ENCODE results near the gene HIVEP1. TPM values are rescaled to one million over a fixed set of nuclear protein-coding genes. Genes with fewer than 3 reads are reported as not detected.
"Not testable (repeated sequence)": the region's sequence is repeated elsewhere in the genome, so short reads cannot be mapped to it uniquely, and the experiment has no call there.

Gene HIVEP1
- total RNA-seq, 1 experiment from 2014 or later: 7.0 TPM

DNA sequence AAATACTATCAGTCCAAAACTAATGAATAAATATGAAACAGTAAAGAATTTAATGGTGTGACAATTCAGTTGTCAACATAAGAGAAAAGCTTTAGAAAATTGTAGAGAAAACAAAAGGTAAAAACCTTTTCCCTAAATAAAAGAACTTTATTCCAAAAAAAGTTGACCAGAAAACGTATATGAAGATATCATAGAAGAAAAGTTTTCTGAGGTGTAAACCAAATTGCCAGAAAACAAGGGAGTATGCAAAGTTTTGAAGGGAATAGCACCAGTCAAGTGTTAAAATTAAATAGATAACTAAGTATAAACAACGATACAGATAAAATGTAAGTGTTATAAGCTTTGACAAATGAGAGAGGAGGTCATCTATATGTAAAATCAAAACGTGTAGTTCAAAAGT, 104.9 kb downstream of the HIVEP1 start:
- DNase-seq (ENCODE audit: low spot score): no peak

DNA sequence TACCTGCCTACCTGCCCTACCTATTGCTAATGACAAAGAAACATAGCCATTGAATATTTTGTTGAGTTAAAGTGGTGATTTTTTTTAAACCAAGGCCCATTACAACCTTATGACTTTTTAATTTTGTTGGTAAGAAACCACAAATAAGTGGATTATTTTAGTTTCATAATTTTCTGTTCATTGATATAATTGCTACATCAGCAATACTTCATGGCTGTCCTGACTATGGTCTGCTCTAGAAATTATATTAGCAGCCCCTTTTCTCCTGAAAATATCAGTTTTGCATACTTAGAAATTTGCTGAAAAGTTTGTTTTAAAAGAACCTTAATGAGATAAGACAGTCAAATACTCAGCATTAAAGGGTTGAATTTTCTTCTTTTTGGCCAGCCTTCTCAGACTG, 106.5 kb downstream of the HIVEP1 start:
- DNase-seq (ENCODE audit: low spot score): no peak

DNA sequence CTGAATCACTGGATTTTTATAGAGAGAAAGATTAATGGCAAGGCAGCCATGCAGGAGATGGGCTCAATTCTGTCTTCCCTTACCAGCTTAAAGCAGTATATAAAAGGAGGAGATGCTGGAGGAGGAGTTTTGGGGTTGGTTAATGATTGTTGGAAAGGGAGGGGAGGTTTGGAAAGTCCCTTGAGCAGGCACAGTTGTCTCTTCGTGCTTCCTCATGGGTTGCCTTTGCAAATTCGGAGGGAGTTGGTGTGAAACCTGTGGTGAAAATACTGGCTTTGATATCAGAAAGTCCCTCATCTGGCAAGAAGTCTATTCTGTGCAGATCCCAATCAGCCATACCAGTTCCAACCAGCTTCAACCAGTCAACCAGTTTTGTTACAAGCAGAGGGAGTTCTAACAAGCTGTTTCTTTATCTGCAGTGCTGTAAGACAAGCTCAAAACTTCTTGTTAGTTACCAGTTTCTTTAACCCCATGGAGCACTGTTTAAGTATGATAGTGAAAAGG, 107.0 kb downstream of the HIVEP1 start:
- DNase-seq (ENCODE audit: low spot score): peak; percentile 22

DNA sequence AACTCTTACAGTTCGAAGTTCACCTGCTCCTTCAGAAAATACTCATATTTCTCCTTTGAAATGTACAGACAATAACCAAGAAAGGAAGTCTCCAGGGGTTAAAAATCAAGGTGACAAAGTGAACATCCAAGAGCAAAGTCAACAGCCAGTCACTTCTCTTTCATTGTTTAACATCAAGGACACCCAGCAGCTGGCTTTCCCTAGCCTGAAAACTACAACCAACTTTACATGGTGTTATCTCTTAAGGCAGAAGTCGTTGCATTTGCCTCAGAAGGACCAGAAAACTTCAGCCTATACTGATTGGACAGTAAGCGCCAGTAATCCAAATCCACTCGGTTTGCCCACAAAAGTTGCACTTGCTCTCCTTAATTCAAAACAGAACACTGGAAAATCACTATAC, 113.3 kb downstream of the HIVEP1 start:
- no peak for DNase-seq (ENCODE audit: low spot score)

DNA sequence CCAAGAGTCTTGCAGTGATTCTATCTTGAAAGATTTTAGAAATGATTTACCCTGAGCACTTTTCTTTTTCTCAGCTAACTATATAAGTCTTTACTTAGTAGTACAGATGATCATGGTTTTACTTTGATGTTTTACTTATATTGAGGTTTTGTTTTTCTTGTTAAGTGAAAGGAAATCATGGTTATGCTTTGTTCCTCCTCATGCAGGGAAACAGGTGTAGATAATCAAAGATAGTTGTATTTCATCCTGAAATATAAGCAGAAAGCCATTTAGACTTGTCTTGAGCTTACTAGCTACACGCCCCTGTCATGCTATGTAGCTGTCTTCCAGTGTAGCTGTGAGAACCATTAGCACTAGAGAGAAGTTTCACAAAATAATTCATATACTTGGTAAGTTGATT, 113.9 kb downstream of the HIVEP1 start:
- no peak for DNase-seq (ENCODE audit: low spot score)

DNA sequence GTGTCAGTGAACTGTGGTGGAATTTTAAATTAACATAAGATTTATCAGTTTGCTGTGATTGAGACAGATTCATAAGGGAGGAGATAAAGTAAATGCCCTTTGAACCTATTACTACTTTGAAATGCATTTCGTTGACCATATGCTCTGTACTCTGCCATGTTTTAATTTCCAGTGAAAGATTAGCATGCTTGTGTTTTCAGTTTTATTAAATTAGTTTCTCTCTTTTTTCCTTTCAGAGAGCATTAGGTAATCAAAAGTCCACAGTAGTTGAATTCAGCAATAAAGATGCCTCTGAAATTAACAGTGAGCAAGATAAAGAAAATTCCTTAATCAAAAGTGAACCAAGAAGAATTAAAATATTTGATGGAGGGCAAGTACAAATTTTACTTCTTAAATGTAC, 117.4 kb downstream of the HIVEP1 start:
- no peak for DNase-seq (ENCODE audit: low spot score)

DNA sequence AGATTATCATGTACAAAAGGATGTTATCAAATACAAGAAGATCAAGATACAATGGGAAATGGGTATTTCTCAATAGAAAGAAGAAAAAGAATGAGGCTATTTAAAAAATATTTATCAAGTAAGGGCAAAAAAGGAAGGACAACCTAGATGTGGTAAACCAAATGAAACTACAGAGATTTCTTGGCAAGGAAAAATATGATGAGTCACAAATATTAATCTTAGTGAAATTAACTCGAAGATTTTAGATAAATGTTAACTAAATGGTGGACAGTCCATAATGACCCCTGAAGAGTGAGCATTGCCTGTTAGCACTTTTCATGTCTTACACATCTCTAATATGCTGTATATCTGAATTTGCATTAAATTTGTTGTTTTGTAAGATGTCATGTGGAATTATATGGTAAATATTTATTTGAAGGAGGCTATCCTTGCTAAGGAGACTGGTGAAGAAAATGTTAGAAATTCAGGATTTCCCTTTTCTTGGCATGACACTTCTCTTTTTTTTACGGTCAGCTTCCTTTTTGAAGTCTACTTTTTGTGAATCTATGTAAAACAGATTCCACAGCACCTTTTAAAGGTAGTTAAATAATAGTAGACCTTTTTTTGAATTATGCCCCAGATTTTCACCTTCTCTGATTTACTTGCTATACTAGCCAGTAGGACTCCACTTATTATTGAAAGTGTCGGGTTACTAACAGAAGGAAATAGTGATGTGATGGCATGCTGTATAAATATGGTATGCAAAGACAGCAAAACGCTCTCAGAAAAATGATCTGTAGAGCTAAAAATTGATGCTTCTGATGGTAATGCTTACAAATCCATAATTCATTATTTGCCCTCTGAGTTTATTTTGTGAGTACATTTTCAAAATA, 120.5 kb downstream of the HIVEP1 start:
- no peak for DNase-seq (ENCODE audit: low spot score)

DNA sequence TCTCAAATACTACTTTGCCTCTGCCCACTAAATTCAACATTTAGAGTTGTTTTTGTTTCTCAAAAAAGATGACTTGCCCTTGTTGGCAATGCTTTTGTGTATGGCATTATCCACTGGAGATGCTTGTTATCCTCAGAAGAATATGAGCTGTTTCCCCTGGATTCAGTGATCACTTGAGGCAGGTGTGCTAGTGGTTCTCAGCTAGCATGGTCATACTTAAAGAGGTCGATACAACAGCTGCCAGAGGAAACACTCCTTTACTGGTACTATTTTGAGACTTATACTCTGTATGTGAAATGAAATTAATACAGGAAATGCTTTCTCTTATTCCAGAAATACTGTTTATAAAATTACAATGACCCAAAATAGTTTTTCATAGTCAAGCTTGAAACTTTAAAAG, 122.5 kb downstream of the HIVEP1 start:
- no peak for DNase-seq (ENCODE audit: low spot score)

DNA sequence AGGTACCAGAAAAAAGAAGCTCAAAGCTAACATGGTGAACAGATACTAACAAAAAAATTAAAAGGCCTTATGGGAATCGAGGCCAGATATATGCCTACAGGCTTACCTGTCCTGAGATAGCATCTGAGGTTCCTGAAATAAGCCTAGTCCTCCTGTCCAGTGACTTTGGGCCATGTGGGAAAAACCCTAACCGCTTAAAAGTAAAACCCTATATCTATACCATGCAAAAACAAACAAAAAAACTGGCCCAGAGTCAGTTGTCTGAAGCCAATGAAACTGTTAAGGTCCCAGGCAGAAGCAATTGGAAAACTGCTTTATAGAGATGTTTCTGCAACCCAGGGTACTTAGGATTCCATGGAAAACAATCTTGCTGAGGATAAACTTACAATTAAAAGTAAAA, 122.9 kb downstream of the HIVEP1 start:
- DNase-seq (ENCODE audit: low spot score): no peak

DNA sequence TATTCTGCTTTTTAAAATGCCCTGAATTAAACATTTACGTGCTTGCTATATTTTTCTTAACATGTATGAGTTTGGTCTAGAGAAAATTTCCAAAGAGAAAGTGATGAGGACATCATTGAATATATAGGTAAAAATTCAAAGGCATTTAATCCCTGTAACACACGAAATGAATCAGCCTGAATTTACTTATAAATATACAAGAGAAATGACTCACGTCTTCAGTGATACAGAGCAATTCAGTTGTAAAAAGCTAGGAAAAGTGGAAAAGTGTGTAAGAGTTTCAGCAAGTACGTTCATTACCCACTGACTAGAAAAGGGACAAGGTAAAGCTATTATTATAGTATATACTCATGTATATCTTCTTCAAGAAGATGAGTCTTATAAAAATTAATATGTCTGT, 124.8 kb downstream of the HIVEP1 start:
- DNase-seq (ENCODE audit: low spot score): no peak

DNA sequence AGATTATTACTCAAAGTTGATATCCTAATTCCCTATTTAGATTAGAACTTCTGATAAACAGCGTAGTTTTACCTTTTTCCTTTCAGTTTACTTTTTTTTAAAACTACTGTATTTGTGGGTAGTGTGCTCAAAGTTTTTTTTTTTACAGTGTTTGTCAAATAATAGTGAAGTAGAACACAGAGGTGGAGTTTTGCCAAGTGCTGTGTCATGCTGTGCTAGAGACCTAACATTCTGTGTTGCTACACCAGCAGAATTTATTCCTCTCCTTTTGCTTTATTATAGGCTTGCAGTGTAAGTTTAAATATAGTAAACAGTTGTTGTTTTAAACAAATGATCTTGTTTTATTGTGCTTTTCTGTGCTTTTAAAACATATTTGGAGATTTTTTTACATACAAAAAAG, 125.4 kb downstream of the HIVEP1 start:
- DNase-seq (ENCODE audit: low spot score): peak; percentile 45

DNA sequence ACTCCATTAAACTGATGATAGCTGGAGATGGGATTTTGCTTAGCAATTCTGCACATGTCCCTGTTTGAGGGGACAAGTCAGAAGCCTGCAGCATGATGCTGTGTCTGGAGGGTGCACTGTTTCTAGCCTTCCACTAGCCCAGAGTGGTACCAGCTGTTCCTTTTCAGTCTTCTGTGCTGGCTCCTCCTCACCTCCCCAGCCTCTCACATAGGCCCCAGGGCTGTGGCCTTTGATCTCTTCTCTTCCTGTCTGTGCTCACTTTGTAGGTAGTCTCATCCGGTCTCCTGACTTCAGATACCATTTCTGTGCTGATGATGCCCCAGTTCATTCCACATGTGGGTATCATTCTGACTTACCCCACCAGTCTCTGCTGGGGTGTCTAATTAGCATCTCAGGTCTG, 126.3 kb downstream of the HIVEP1 start:
- no peak for DNase-seq (ENCODE audit: low spot score)

DNA sequence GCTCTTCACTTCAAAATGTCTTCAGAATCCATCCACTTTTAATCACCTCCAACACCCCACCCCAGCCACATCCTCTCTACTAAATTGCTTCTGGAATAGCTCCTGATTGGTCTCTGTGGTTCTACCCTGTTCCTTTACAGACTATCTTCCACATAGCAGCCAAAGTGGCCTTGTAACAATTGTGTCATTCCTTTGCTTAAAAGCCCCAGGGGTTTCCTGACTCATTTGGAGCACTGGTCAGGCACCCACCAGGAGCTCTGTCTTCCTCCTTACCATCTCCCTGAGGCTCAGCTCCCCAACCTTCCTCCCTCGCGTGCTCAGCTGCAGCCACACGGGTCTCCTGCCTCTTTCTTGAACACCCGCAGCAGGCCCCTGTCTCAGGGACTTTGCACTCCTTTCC, 126.8 kb downstream of the HIVEP1 start:
- DNase-seq (ENCODE audit: low spot score): no peak

DNA sequence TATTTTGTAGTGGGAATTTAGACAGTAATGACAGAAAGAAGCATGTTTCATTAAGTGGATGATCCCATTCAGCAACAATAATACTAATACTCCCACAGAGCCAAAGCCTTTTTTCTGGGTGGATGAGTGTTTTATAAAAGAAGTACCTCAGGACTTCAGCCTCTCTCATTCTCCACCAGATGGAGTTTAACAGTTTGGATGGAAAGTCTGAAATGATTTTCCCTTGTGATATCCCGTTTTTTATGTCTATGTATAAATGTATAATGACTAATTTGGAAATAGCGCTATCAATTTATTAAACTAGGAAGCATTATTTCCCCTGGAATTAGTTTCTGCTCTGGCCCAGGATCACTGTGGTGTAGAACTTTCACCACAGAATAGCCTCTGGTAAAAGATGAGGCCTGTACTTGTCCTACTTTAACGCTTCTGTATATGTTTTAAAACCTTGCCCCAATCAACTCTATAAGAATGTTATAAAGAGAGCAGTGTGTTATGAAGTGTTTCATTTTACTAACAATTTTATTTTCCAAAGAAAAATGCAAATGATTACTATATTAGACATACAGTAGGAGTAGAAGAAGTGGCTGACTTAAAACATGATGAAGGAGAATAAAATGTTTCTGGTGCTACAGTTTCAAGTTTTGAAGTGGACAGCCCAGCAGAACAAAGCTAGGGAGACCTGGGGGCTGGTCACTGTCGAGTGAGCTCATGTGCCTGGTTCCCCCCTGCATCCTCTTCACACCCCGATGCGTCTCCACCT, 135.6 kb downstream of the HIVEP1 start:
- peak; percentile 16 for DNase-seq (ENCODE audit: low spot score)

DNA sequence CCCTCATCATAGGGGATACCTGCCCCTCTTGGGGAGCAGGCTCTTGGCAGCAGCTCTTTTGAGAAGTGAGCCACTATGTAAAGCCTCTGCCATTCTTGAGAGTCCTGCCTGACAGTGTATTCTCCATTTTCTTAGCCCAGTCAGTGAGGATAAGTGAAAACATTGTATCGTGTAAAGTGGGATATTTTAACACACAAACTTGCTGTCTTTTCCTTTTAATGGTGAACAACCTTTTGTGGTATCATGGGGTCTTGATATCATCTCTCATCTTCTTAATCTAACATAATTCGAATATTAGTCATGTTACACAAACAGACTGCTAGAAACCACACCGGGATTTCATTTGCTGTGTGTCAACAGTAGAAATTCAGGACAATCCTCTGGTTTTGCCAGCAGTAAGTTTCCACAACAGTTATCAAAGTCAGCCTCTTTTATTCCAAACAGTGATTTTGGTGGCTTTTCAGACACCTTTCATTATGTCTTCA, 136.2 kb downstream of the HIVEP1 start:
- peak; percentile 52 for DNase-seq (ENCODE audit: low spot score)

DNA sequence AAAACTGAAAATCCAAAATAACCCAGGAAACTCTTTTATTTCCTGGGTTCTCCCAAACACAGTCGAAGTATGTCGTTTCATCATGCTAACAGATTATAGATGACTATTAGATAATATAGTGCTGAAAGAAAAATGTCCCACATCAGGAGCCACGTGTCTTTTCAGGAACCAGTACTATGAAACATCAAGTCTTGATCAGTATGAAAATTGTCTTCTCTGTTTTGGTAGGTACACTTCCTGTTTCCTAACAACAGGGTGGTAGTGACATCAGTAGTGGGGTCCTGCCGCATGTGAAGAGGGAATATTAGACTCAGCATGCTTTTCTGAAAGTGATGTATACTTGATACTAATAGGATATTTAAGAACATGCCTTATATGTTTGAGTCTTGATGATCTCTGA, 136.7 kb downstream of the HIVEP1 start:
- DNase-seq (ENCODE audit: low spot score): no peak

DNA sequence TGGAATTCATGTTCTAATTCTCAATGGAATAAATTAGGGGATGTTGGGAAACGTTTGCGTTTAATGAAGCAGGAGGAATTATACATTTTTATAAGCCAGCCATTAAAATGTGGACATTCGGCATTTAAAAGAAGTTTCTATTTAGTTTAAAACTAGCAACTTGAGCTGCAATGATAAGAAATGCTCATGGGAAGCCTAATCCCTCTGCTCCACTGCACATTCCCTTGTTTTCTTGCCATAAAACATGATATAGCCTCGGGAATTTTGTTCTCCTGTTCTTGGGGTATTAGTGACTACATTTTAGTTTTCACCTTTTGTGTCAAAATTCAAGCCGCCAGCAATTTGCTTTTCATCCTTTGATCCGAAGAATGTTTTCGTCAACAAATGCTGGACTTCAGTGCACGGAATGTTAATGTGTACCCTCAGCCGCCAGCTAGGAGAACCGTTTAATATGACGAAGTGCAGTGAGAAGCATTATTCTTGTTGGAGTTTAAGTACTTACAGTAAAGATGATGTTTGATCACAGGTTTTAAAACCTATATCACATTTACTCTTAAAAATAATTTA, 137.9 kb downstream of the HIVEP1 start:
- DNase-seq (ENCODE audit: low spot score): no peak

DNA sequence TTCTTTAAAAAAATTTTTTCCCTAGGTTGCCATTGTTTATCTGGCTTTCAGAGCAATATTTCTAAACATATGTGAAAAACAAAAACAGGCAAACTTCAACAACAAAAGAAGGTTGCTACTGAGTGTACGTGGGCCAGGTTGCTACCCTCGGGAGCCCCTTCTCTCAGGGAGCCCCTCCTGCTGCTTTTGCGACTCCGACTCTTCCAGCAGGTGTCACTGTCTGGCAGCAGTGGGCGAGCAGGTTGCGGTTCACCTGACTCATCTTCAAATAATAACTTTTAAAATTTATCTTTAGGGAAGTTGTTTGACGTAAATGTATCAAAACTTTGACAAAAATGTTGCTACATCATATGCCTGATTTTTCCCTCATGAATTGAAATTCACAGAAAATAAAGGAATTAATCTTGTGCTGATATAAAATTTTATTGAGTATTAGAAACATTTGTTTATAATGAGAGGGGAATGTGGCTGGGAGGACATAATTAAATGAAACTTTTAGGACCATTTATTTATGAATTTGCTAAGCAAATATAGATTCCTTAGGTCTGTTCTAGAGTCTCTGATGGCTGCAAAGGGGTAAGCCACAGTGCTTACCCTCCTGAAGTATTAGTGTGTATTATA, 138.8 kb downstream of the HIVEP1 start:
- peak; percentile 59 for DNase-seq (ENCODE audit: low spot score)

DNA sequence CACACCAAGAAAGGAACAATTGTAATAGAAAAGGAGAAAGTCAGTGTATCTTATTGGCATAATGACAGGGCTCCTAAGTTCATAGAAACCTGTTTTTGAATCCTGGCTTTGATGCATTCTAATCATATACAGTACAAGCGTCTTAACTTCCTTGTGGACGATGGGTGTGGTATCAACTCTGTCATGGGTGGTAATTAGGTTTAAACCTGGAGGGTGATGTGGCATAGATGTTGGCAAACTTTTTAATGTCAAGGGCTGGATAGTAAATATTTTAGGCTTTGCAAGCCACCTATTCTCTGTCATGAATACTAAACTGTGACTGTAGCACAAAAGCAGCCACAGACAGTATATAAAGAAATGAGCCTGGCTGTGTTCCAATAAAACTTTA, 139.3 kb downstream of the HIVEP1 start:
- no peak for DNase-seq (ENCODE audit: low spot score)

DNA sequence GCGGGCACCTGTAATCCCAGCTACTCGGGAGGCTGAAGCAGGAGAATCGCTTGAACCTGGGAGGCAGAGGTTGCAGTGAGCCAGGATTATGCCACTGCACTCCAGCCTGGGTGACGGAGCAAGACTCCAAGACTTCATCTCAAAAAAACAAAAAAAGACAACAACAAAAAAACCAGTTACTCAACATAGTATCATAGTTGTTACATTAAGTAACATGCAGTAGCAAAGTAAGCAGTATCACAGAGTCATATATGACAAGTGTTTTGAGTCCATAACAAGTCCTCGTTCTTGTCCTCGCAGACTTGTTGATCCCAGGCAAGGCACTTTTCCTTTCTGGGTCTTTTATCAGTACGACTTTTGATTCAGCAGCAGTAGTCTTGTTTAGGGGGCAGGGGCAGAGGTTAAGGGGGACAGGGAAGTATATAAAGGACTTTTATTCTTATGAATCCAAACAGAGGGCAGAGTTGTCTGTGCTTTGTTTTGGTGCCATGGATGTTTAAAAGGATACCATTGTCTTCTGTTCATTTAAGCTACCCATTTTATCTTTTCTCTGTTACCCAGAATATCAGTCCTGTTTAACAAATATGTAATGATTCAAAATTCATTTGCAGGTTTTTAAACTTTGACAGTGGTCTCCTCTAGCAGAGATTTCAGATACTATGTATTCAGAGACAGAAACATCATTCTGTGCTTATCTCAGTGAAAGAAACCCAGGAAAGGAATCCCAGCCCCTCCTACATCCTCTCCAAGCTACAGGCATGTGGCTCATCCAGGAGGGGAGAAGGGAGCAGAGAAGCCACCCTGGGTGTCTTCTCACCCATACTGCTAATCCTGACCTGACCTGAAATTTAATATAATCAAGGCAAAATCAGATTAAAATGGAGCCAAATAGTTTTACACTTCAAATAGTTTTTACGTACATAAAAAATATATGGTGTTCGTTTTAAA, 140.2 kb downstream of the HIVEP1 start:
- DNase-seq (ENCODE audit: low spot score): no peak

DNA sequence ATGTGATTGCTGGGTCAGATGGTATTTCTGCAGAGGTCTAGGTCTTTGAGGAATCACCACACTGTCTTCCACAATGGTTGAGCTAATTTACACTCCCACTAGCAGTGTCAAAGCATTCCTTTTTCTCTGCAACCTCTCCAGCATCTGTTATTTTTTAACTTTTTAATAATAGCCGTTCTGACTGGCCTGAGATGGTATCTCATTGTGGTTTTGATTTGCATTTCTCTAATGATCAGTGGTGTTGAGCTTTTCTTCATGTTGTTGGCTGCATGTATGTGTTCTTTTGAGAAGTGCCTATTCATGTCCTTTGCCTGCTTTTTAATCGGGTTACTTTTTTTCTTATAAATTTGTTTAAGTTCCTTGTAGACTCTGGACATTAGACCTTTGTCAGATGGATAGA, 143.7 kb downstream of the HIVEP1 start:
- not testable (repeated sequence) for DNase-seq (ENCODE audit: low spot score)
